ENCODE data around the gene DENND10. TPM values are rescaled to one million over a fixed set of nuclear protein-coding genes. Genes with fewer than 3 reads are reported as not detected.
"Not testable (repeated sequence)": the region's sequence is repeated elsewhere in the genome, so short reads cannot be mapped to it uniquely, and the experiment has no call there.

Gene DENND10
- total RNA-seq, 2 experiments from 2014 or later: 20.5 to 21.9 TPM

DNA sequence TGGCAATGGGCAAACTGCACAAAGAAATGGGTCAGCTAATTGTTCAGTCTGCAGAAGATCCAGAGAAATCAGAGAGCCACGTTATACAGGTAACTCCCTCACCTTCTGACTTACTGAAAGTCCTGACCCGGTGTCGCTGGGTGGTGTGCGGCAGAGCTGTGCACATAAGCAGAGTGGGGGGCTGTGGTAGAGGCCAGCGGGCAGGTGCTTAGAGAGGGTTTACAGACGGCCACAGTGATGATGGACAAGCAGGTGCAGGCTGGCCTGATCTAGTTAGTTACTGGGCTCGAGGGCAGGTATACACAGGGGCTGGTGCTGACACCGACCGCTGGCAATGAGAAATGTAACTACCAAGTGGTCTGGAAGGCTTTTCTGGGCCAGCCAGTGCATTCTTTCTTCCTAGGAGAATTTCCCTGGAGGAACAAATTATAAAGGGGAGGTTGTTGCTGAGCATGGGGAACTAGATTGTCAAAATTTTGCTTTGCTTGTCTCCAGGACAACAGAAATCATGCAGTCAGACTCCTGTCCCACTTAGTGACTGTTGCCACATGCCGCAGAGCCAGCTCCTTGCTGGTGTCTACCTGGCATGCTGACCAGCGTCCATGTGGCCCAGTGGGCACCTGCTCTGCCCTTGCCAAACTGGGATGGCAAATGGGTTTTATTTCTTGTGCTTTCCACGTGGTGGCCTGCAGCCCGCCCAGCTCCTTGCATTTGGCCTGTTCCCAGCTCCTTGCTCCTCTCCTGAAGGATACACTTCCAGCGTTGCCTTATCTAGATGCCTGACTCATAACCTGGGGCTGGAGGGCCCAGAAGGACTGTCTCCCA lies 28.8 kb downstream of the DENND10 start:
- DNase-seq: no peak
- Mint-ChIP-seq H3K4me1 (peaks cover 50% of the 10 kb centered on the region), H3K4me3 (peak overlapping the region; percentile 78), H3K27ac (peak overlapping the region; percentile 99), H3K9me3 (ENCODE audit: low read depth) (no peaks in the 10 kb centered on the region), H3K27me3 (no peaks in the 10 kb centered on the region), H3K36me3 (ENCODE audit: low read depth) (peaks cover 46% of the 10 kb centered on the region)
- intact Hi-C loops (cut with DNase I, micrococcal nuclease): loop anchor here (1.0 to 10.0 kb wide), 6 partner anchors 52 to 570 kb away; partner anchors contain the start of genes BAG3 (in 1 of the 2) and EIF3A (in 1 of the 2)
- ChIA-PET CTCF (interaction anchor here (0.7 to 1.7 kb wide), 5 partner anchors 17 to 78 kb away, joined by 3 to 5 read pairs (median 3); partner anchors contain the start of gene GRK5), POLR2A (interaction anchor here (0.6 to 0.8 kb wide), 4 partner anchors 53 to 738 kb away, joined by 3 to 7 read pairs (median 4); no protein-coding TSS in a partner anchor)
- no peak for ATAC-seq

GRCh38 chr10:119133949-119134348 lies 30.0 kb downstream of the DENND10 start:
- peak; percentile 72 for DNase-seq
- Mint-ChIP-seq H3K27me3 (no peaks in the 10 kb centered on the region), H3K4me3 (no peak overlapping the region), H3K36me3 (ENCODE audit: low read depth) (peaks cover 49% of the 10 kb centered on the region), H3K27ac (peak overlapping the region; percentile 99), H3K4me1 (peaks cover 55% of the 10 kb centered on the region), H3K9me3 (ENCODE audit: low read depth) (no peaks in the 10 kb centered on the region)
- CTCF ChIA-PET: no interaction called here
- POLR2A ChIA-PET: no interaction called here
- intact Hi-C loops (cut with DNase I, micrococcal nuclease): loop anchor here (2.0 to 10.0 kb wide), 5 partner anchors 173 to 568 kb away; partner anchors contain the start of gene BAG3 (in 1 of the 2)
- peak; percentile 20 for ATAC-seq

DNA sequence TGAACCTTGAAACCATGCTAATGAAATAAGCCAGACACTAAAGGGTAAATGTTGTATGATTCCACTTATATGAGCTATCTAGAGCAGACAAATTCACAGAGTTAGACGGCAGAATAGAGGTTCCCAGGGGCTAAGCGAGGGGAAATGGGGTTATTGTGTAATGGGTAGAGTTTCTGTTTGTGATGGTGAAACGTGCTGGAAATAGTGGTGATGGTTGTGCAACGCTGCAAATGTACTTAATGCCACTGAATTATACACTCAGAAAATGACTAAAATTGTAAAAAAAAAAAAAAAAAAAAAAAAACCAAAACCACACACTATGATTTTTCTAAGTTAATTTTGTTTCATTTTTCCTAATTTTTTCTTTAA lies 31.6 kb downstream of the DENND10 start:
- ChIA-PET POLR2A (interaction anchor here (0.6 to 0.8 kb wide), 2 partner anchors 56 to 345 kb away, joined by 3 read pairs; no protein-coding TSS in a partner anchor), CTCF (interaction anchor here (0.6 to 1.0 kb wide), 2 partner anchors 63 to 139 kb away, joined by 3 to 6 read pairs; no protein-coding TSS in a partner anchor)
- H3K4me1 Mint-ChIP-seq: peaks cover 49% of the 10 kb centered on the region
- DNase-seq (peak; percentile 46), ATAC-seq (peak; percentile 0)
- no peaks in the 10 kb centered on the region for H3K27me3 Mint-ChIP-seq
- H3K27ac Mint-ChIP-seq: peak overlapping the region; percentile 69
- intact Hi-C loops (cut with DNase I, micrococcal nuclease): loop anchor here (1.0 to 10.0 kb wide), 2 partner anchors 41 to 519 kb away; partner anchors contain the start of gene BAG3 (in 1 of the 2)
- H3K36me3 Mint-ChIP-seq (ENCODE audit: low read depth): peaks cover 49% of the 10 kb centered on the region
- H3K4me3 Mint-ChIP-seq: no peak overlapping the region
- H3K9me3 Mint-ChIP-seq (ENCODE audit: low read depth): no peaks in the 10 kb centered on the region

DNA sequence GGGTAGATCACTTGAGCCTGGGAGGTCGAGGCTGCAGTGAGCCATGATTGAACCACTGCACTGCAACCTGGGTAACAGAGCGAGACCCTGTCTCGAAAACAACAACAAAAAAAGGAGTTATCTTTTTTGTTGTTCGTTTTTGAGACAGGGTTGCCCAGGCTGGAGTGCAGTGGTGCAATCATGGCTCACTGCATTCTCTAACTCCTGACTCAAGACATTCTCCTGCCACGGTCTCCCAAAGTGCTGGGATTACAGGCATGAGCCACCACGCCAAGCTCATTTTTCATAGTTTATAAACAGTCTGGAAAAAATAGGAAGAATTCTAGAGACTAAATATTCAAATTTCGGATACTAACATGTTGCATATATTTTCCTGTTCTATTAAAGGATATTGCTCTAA lies 32.2 kb downstream of the DENND10 start:
- intact Hi-C loops (cut with DNase I, micrococcal nuclease): loop anchor here in 1 of 2 experiments (10.0 kb wide), 1 partner anchor 519 kb away; the partner anchor contains the start of gene BAG3
- ATAC-seq (no peak), DNase-seq (no peak)
- H3K27me3 Mint-ChIP-seq: no peaks in the 10 kb centered on the region
- H3K9me3 Mint-ChIP-seq (ENCODE audit: low read depth): no peaks in the 10 kb centered on the region
- no peak overlapping the region for H3K4me3 Mint-ChIP-seq
- ChIA-PET POLR2A (interaction anchor here (0.6 kb wide), 1 partner anchor 344 kb away, joined by 3 read pairs; no protein-coding TSS in a partner anchor), CTCF (interaction anchor here (0.6 to 1.0 kb wide), 2 partner anchors 62 to 138 kb away, joined by 3 to 6 read pairs; no protein-coding TSS in a partner anchor)
- H3K27ac Mint-ChIP-seq: no peak overlapping the region
- H3K36me3 Mint-ChIP-seq (ENCODE audit: low read depth): peaks cover 48% of the 10 kb centered on the region
- peaks cover 44% of the 10 kb centered on the region for H3K4me1 Mint-ChIP-seq

- H3K27ac Mint-ChIP-seq; DNase-seq; ATAC-seq; POLR2A ChIA-PET; H3K27me3 Mint-ChIP-seq; H3K4me3 Mint-ChIP-seq; H3K9me3 Mint-ChIP-seq (ENCODE audit: low read depth): not testable (repeated sequence)
- intact Hi-C loops (cut with DNase I, micrococcal nuclease): loop anchor here in 1 of 2 experiments (2.0 to 10.0 kb wide), 2 partner anchors 61 to 517 kb away; partner anchors contain the start of gene BAG3
- Mint-ChIP-seq H3K4me1 (peaks cover 27% of the 10 kb centered on the region), H3K36me3 (ENCODE audit: low read depth) (peaks cover 42% of the 10 kb centered on the region)
- CTCF ChIA-PET: interaction anchor here (0.6 to 1.1 kb wide), 3 partner anchors 27 to 46 kb away, joined by 3 to 4 read pairs (median 3); partner anchors contain the start of gene SFXN4
These were observed 34.0 kb downstream of the DENND10 start for GRCh38 chr10:119137878-119138277.

GRCh38 chr10:119138346-119139306 lies 34.7 kb downstream of the DENND10 start:
- peak overlapping the region; percentile 14 for H3K27ac Mint-ChIP-seq
- peaks cover 20% of the 10 kb centered on the region for H3K4me1 Mint-ChIP-seq
- DNase-seq (no peak), ATAC-seq (no peak)
- POLR2A ChIA-PET: interaction anchor here (0.9 kb wide), 1 partner anchor 37 kb away, joined by 5 read pairs; no protein-coding TSS in a partner anchor
- H3K9me3 Mint-ChIP-seq (ENCODE audit: low read depth): no peaks in the 10 kb centered on the region
- H3K4me3 Mint-ChIP-seq: no peak overlapping the region
- no peaks in the 10 kb centered on the region for H3K27me3 Mint-ChIP-seq
- H3K36me3 Mint-ChIP-seq (ENCODE audit: low read depth): peaks cover 40% of the 10 kb centered on the region
- CTCF ChIA-PET: interaction anchor here (0.6 to 1.9 kb wide), 5 partner anchors 26 to 307 kb away, joined by 3 to 4 read pairs (median 3); partner anchors contain the start of gene SFXN4
- intact Hi-C loops (cut with DNase I, micrococcal nuclease): loop anchor here in 1 of 2 experiments (1.0 to 10.0 kb wide), 3 partner anchors 60 to 516 kb away; partner anchors contain the start of gene BAG3

GRCh38 chr10:119139464-119140067 lies 35.7 kb downstream of the DENND10 start:
- H3K4me3 Mint-ChIP-seq: no peak overlapping the region
- no peaks in the 10 kb centered on the region for H3K9me3 Mint-ChIP-seq (ENCODE audit: low read depth)
- no peaks in the 10 kb centered on the region for H3K27me3 Mint-ChIP-seq
- H3K27ac Mint-ChIP-seq: peak overlapping the region; percentile 14
- intact Hi-C loops (cut with DNase I, micrococcal nuclease): loop anchor here in 1 of 2 experiments (1.0 to 10.0 kb wide), 3 partner anchors 59 to 515 kb away; partner anchors contain the start of gene BAG3
- H3K4me1 Mint-ChIP-seq: peaks cover 14% of the 10 kb centered on the region
- ChIA-PET POLR2A (interaction anchor here (0.6 to 0.9 kb wide), 2 partner anchors 36 to 86 kb away, joined by 4 to 5 read pairs; no protein-coding TSS in a partner anchor), CTCF (interaction anchor here (0.6 to 1.9 kb wide), 5 partner anchors 9 to 306 kb away, joined by 3 to 4 read pairs (median 3); no protein-coding TSS in a partner anchor)
- ATAC-seq (peak; percentile 76), DNase-seq (peak; percentile 73)
- peaks cover 38% of the 10 kb centered on the region for H3K36me3 Mint-ChIP-seq (ENCODE audit: low read depth)

DNA sequence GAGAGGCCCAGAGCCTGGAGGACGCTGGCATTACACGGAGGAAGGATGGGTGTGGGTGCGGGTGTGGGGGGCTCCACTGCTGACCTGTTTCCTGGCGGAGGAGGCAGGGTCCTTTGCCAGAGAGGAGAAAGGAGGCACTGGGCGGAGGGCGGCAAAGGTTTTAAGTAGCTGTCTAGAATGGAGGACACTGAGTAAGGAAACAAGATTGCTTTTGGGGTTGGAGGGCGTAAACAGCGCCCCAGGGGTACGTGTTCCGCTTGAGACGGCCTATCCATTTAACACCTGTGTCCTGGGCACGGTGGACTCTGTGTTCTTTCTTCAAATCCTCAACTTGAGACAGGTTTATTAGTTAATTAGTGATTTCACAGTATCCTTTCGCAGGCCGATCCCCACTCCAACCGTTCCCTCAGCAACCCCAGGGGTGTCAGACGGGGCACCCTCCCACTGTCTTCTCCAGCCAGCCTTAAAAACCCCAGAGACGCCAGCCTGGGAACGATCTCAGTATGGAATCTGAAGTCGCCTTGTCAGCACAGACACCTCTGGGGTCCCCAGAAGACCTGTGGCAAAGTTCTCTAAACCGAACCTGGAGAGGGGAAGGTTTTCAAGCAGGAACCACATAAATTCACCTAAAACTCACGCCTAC lies 36.8 kb downstream of the DENND10 start:
- Mint-ChIP-seq H3K4me1 (peaks cover 8% of the 10 kb centered on the region), H3K27ac (no peak overlapping the region), H3K9me3 (ENCODE audit: low read depth) (no peaks in the 10 kb centered on the region), H3K27me3 (no peaks in the 10 kb centered on the region), H3K36me3 (ENCODE audit: low read depth) (peaks cover 38% of the 10 kb centered on the region), H3K4me3 (no peak overlapping the region)
- no peak for ATAC-seq
- CTCF ChIA-PET: no interaction called here
- intact Hi-C loops (cut with DNase I, micrococcal nuclease): no loop called here
- POLR2A ChIA-PET: no interaction called here
- DNase-seq: no peak

- POLR2A ChIA-PET: interaction anchor here (0.5 kb wide), 1 partner anchor 20 kb away, joined by 3 read pairs; no protein-coding TSS in a partner anchor
- Mint-ChIP-seq H3K9me3 (ENCODE audit: low read depth) (no peaks in the 10 kb centered on the region), H3K27me3 (no peaks in the 10 kb centered on the region), H3K27ac (no peak overlapping the region), H3K36me3 (ENCODE audit: low read depth) (peaks cover 46% of the 10 kb centered on the region), H3K4me3 (no peak overlapping the region), H3K4me1 (peaks cover 1% of the 10 kb centered on the region)
- ATAC-seq (no peak), DNase-seq (no peak)
- intact Hi-C loops (cut with DNase I, micrococcal nuclease): no loop called here
- CTCF ChIA-PET: interaction anchor here (0.6 kb wide), 1 partner anchor 17 kb away, joined by 3 read pairs; no protein-coding TSS in a partner anchor
These were observed 39.7 kb downstream of the DENND10 start for GRCh38 chr10:119143657-119144056.

DNA sequence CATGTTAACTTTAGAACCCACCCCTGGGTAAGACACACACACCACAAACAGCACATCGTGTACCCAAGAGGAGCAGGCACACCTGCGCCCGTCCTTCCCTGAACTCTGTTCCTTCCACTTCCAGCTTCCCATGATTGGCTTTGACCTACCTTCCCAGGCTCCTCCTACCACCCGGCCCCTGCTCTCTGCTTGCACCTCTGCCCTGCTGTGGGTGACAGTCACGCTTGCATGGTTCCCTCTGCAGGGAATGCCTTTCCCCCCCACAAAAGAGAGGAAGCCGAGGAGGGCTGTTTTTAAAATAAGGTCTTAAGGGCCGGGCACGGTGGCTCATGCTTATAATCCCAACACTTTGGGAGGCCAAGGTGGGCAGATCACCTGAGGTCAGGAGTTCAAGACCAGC lies 45.2 kb downstream of the DENND10 start:
- Mint-ChIP-seq H3K4me3 (no peak overlapping the region), H3K27me3 (no peaks in the 10 kb centered on the region), H3K36me3 (ENCODE audit: low read depth) (peaks cover 35% of the 10 kb centered on the region), H3K27ac (no peak overlapping the region), H3K4me1 (no peaks in the 10 kb centered on the region), H3K9me3 (ENCODE audit: low read depth) (no peaks in the 10 kb centered on the region)
- CTCF ChIA-PET: interaction anchor here (0.7 kb wide), 1 partner anchor 319 kb away, joined by 3 read pairs; no protein-coding TSS in a partner anchor
- POLR2A ChIA-PET: no interaction called here
- ATAC-seq (no peak), DNase-seq (no peak)
- intact Hi-C loops (cut with DNase I, micrococcal nuclease): no loop called here

Measured in activated CD4-positive, alpha-beta T cell treated with anti-CD3 and anti-CD28 coated beads for 36 hours (primary cell).